Stimulated activated CD8-positive, alpha-beta memory T cell treated with anti-CD3 and anti-CD28 coated beads, Interleukin-12 subunit alpha, Interleukin-12 subunit beta, amount 100 ng/mL, for 1 hour (primary cell): Measurements from ENCODE around the gene RNF168.
A peak's percentile ranks its signal among the peaks of the same experiment; 100 is the strongest.
"Not testable (repeated sequence)": the region's sequence is repeated elsewhere in the genome, so short reads cannot be mapped to it uniquely, and the experiment has no call there.

Experiments
- DNase-seq: peaks from one replicate; pipeline ENCODE4 v3.0.0-alpha.2; 2020; ENCODE audit warnings: low read depth

RNF168 gene

GRCh38 chr3:196514913-196515621 is 11.5 kb upstream of the RNF168 start, which contains the start of gene SMCO1:
SMCO1 (minus strand) TSS chr3:196515346; CDS start chr3:196515209, 137 bp downstream.
- no peak for DNase-seq

GRCh38 chr3:196514350-196514716 is 10.8 kb upstream of the RNF168 start:
- DNase-seq: no peak

GRCh38 chr3:196513697-196514349 is 10.3 kb upstream of the RNF168 start:
- DNase-seq: no peak

- DNase-seq: not testable (repeated sequence)
Observed at GRCh38 chr3:196511646-196512425, 8.3 kb upstream of the RNF168 start.

- not testable (repeated sequence) for DNase-seq
Observed at GRCh38 chr3:196511108-196511507, 7.5 kb upstream of the RNF168 start.

- DNase-seq: no peak
Observed at GRCh38 chr3:196506687-196507086, 3.1 kb upstream of the RNF168 start.

DNA sequence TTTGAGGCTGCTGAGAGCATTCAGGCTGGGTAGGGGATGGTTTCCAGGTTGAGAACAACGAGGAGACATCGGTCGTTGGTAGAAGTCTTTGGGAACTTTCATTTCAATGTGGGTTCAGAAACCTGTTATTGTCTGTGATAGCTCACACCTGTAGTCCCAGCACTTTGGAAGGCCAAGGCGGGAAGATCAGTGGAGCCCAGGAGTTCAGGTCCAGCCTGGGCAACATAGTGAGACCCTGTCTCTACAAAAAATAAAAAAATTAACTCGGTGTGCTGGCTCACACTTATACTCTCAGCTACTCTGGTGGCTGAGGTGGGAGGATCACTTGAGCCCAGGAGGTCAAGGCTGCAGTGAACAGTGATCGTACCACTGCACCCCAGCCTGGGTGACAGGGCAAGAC is 988 bp upstream of the RNF168 start:
- DNase-seq: no peak

GRCh38 chr3:196504077-196504398 is 470 bp upstream of the RNF168 start:
- DNase-seq: not testable (repeated sequence)

- peak; percentile 36 for DNase-seq
Observed at GRCh38 chr3:196502775-196503195, 783 bp downstream of the RNF168 start.

GRCh38 chr3:196501316-196502044 is 2.1 kb downstream of the RNF168 start:
- no peak for DNase-seq

- DNase-seq: no peak
Observed at GRCh38 chr3:196499807-196500524, 3.6 kb downstream of the RNF168 start.

- DNase-seq: no peak
Observed at GRCh38 chr3:196499061-196499460, 4.5 kb downstream of the RNF168 start.

- no peak for DNase-seq
Observed at GRCh38 chr3:196498297-196498696, 5.3 kb downstream of the RNF168 start.

GRCh38 chr3:196496183-196496582 is 7.4 kb downstream of the RNF168 start:
- DNase-seq: no peak

GRCh38 chr3:196493292-196493691 is 10.3 kb downstream of the RNF168 start:
- DNase-seq: no peak

DNA sequence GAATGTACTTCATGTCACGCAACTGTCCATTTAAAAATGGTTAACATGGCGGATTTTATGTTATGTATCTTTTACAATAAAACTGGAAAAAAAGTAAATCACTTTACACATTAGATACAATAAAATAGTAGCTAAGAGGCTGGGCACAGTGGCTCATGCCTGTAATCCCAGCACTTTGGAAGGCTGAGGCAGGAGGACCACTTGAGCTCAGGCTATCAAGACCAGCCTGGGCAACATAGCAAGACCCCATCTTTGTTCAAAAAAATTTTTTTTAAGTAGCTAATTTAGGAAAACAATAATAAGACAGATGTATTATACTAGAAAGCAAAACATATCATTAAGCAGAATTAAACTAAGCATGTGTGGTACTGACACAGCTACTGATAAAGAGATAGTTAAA is 11.5 kb downstream of the RNF168 start:
- no peak for DNase-seq

DNA sequence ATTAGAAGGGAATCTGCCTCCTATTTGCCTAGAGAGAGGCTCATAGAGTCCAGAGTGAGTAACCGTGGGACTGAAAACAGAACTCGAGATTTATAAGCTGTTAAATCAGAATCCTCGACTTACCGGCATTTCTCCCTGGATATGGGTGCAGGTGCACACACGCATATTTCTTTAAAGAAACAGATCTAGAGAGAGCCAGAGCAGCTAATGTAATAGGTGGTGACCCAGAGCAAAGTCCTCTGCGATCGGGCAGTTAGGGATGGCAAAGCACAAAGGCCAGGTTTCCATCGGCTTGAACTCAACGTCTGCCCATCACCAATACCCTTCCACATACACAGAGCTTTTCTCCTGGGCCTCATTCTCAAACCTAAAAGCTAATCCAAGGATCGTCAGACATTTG is 13.8 kb downstream of the RNF168 start:
- no peak for DNase-seq

GRCh38 chr3:196486263-196486662 is 17.3 kb downstream of the RNF168 start:
- no peak for DNase-seq

GRCh38 chr3:196477678-196478077 is 25.9 kb downstream of the RNF168 start:
- no peak for DNase-seq

- no peak for DNase-seq
Observed at GRCh38 chr3:196472286-196472685, 31.3 kb downstream of the RNF168 start.

DNA sequence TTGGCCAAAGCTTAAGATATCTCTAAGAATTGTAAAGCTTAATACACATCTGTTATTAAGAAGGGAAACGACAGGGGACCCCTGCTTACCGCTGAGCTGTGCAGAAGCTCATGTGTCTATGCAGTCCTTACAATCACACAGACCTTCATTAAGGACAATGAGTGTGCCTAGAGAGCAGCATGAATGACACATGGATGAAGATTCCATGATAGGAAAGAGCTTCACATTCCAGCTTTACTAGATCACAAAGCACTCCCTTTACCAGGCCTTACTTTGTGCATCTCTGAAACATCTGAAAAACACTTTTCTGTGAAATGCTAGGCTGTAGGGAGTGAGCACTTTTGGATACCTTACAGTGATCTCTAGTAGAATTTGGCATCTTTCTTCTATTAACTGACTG is 32.0 kb downstream of the RNF168 start:
- DNase-seq: no peak

DNA sequence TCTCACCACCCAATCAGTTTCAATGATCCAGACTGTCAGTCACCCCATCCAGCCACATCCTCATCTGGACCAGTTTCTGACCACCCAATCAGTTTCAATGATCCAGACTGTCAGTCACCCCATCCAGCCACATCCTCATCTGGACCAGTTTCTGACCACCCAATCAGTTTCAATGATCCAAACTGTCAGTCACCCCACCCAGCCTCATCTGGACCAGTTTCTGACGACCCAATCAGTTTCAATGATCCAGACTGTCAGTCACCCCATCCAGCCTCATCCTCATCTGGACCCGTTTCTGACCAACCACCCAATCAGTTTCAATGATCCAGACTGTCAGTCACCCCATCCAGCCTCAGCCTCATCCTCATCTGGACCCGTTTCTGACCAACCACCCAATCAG is 33.4 kb downstream of the RNF168 start:
- not testable (repeated sequence) for DNase-seq
